Endothelial cell of umbilical vein (primary cell): ENCODE measurements around the gene MAP7D2. TPM values are rescaled to one million over a fixed set of nuclear protein-coding genes. Genes with fewer than 3 reads are reported as not detected.

Source experiments
- BruUV-seq: library from RNA; stranded (reverse); fragments of 400-500 nt; replicated peaks from 2 replicates; lab custom pipeline; 2021; lab: Mats Ljungman, UMichigan
- CTCF ChIA-PET: fragments of 300-600, 350-600 bp; sonication (Branson Sonifier 250); formaldehyde crosslinking; loops from one replicate; lab custom pipeline; 2021; ENCODE audit warnings: antibody characterized with exemption, inconsistent platforms; lab: Charles Lee
- POLR2A ChIA-PET: fragments of 300-600, 350-600 bp; sonication (Branson Sonifier 250); formaldehyde crosslinking; loops from one replicate; lab custom pipeline; 2021; ENCODE audit warnings: antibody characterized with exemption, inconsistent platforms; lab: Charles Lee
- DNase-seq: peaks from one replicate; pipeline ENCODE4 v3.0.0-alpha.2; 2011; ENCODE audit warnings: low read depth, low spot score
- FAIRE-seq: peaks from 2 replicates; lab custom pipeline; 2011; peaks lifted over from hg19 to GRCh38; lab: Jason Lieb, UNC
- H2AFZ ChIP-seq: 2 replicates; pipeline ENCODE4 v1.6.0; 2012; ENCODE audit warnings: low read depth, low read length, control low read depth, inconsistent platforms
- H3K27ac ChIP-seq: 2 replicates; pipeline ENCODE4 v1.5.1; 2011; ENCODE audit warnings: low read depth, mild to moderate bottlenecking, control low read depth, low read length, moderate library complexity; ENCODE audit not compliant: insufficient read depth
- H3K27me3 ChIP-seq, 2 experiments: 2 replicates each; pipeline versions ENCODE4 v1.6.0 to v1.6.1; 2011; ENCODE audit warnings: low read length in 2 of 2, mixed read lengths in 1 of 2; ENCODE audit not compliant: control insufficient read depth in 2 of 2, insufficient read depth in 2 of 2
- H3K36me3 ChIP-seq, 2 experiments: 2 replicates in 1 of 2; 3 replicates in 1 of 2; pipeline ENCODE4 v1.5.1; 2011; ENCODE audit warnings: low read length in 2 of 2, mild to moderate bottlenecking in 1 of 2, moderate library complexity in 1 of 2; ENCODE audit not compliant: control insufficient read depth in 2 of 2, insufficient read depth in 2 of 2; ENCODE audit errors: extremely low read depth in 1 of 2
- H3K4me1 ChIP-seq: 3 replicates; pipeline ENCODE4 v1.5.1; 2011; ENCODE audit warnings: mild to moderate bottlenecking, low read length; ENCODE audit not compliant: control insufficient read depth, insufficient read depth; ENCODE audit errors: extremely low read depth
- H3K4me2 ChIP-seq: 2 replicates; pipeline ENCODE4 v1.6.1; 2011; ENCODE audit warnings: low read length, control low read depth, mixed read lengths; ENCODE audit not compliant: insufficient read depth
- H3K4me3 ChIP-seq, 3 experiments: fragments of 200-600 bp in 1 of 3; sonication (generic), shearing (Covaris generic) in 1 of 3; replicated peaks in 1 of 3; 2 replicates each; pipeline ENCODE4 v1.5.1; 2011 to 2016; ENCODE audit warnings: control low read depth in 3 of 3, low read length in 3 of 3, mild to moderate bottlenecking in 2 of 3, inconsistent platforms in 1 of 3, low read depth in 1 of 3, moderate library complexity in 1 of 3; ENCODE audit not compliant: insufficient read depth in 1 of 3
- H3K79me2 ChIP-seq: 2 replicates; pipeline ENCODE4 v1.6.0; 2012; ENCODE audit warnings: low read length, inconsistent platforms; ENCODE audit not compliant: control insufficient read depth, insufficient read depth
- H3K9ac ChIP-seq: replicated peaks from 2 replicates; pipeline ENCODE3; 2011; ENCODE audit warnings: low read length, control low read depth; ENCODE audit not compliant: insufficient read depth; ENCODE audit errors: extremely low read depth
- H3K9me1 ChIP-seq: replicated peaks from 3 replicates; pipeline ENCODE4 v1.6.0; 2011; ENCODE audit warnings: mild to moderate bottlenecking, low read length; ENCODE audit not compliant: control insufficient read depth, insufficient read depth; ENCODE audit errors: extremely low read depth
- H3K9me3 ChIP-seq: replicated peaks from 2 replicates; pipeline ENCODE4 v1.5.1; 2012; ENCODE audit warnings: low read length, inconsistent platforms; ENCODE audit not compliant: control insufficient read depth, insufficient read depth
- H4K20me1 ChIP-seq: replicated peaks from 2 replicates; pipeline ENCODE3; 2011; ENCODE audit warnings: mild to moderate bottlenecking, low read length; ENCODE audit not compliant: control insufficient read depth, insufficient read depth; ENCODE audit errors: extremely low read depth
- CTCF ChIP-seq, 2 donors: IDR thresholded peaks; 1 replicate in 1 of 2; 2 replicates in 1 of 2; pipeline ENCODE4 v1.5.1; 2011; ENCODE audit warnings: low read length in 2 of 2, mild to moderate bottlenecking in 2 of 2, moderate library complexity in 2 of 2, control low read depth in 1 of 2, inconsistent platforms in 1 of 2, low read depth in 1 of 2; ENCODE audit not compliant: insufficient read depth in 1 of 2; ENCODE audit errors: extremely low read depth in 1 of 2
- EZH2 ChIP-seq: IDR thresholded peaks from 2 replicates; pipeline ENCODE4 v1.6.1; 2012; ENCODE audit warnings: borderline replicate concordance, low read depth, mild to moderate bottlenecking, moderate library complexity, low read length, inconsistent platforms; ENCODE audit not compliant: severe bottlenecking
- FOS ChIP-seq: IDR thresholded peaks from 2 replicates; pipeline ENCODE4 v1.6.1; 2011; ENCODE audit warnings: mild to moderate bottlenecking, low read length, moderate library complexity, borderline replicate concordance; ENCODE audit not compliant: insufficient read depth
- GATA2 ChIP-seq: IDR thresholded peaks from 2 replicates; pipeline ENCODE4 v1.7.0; 2011; ENCODE audit warnings: low read depth, mild to moderate bottlenecking, moderate library complexity, mixed read lengths, low read length; ENCODE audit not compliant: insufficient read length, insufficient read depth
- JUN ChIP-seq: IDR thresholded peaks from 2 replicates; pipeline ENCODE4 v1.6.1; 2011; ENCODE audit warnings: borderline replicate concordance, low read depth; ENCODE audit not compliant: insufficient read length, insufficient read depth
- MYC ChIP-seq: IDR thresholded peaks from one replicate; pipeline ENCODE4 v1.6.1; 2011; ENCODE audit warnings: mild to moderate bottlenecking, low read depth, low read length
- POLR2A ChIP-seq: IDR thresholded peaks from 2 replicates; pipeline ENCODE4 v1.6.1; 2012; ENCODE audit warnings: low read depth, mild to moderate bottlenecking, control low read depth, low read length
- POLR2AphosphoS5 ChIP-seq: IDR thresholded peaks from 2 replicates; pipeline ENCODE4 v1.6.1; 2012; ENCODE audit warnings: low read depth, mild to moderate bottlenecking, control low read depth, low read length, moderate library complexity; ENCODE audit not compliant: insufficient read depth
- dilution Hi-C: fragments of 300-500 bp; cut with MboI; formaldehyde crosslinking; loops from one replicate; pipeline ENCODE4 v1.15.0; 2019; ENCODE audit warnings: low sequenced_read_pairs; ENCODE audit not compliant: extremely low pct_ligation_motif_present
- intact Hi-C: fragments of 100-400 bp; cut with micrococcal nuclease; formaldehyde crosslinking; loops from one replicate; pipeline ENCODE4 v1.10.0; 2022
- polyA plus RNA-seq, 4 experiments: library from polyadenylated mRNA; depleted of rRNA in 3 of 4; stranded (reverse) in 3 of 4; unstranded in 1 of 4; fragments of >200 nt; gene quantifications; 2 replicates each; pipeline versions ENCODE4 v1.2.1 to v1.2.3, GENCODE V29; 2011 to 2012; ENCODE audit warnings: missing spikeins in 1 of 4
- total RNA-seq: library from RNA; stranded (reverse); gene quantifications from 2 replicates; pipeline ENCODE4 v1.2.3, GENCODE V29; 2021

MAP7D2 gene
- total and polyA plus RNA-seq, 2 donors (not counting 3 experiments of a cell fraction or from before 2014, with no cell fraction given) = 0.08 to 0.15 TPM

DNA sequence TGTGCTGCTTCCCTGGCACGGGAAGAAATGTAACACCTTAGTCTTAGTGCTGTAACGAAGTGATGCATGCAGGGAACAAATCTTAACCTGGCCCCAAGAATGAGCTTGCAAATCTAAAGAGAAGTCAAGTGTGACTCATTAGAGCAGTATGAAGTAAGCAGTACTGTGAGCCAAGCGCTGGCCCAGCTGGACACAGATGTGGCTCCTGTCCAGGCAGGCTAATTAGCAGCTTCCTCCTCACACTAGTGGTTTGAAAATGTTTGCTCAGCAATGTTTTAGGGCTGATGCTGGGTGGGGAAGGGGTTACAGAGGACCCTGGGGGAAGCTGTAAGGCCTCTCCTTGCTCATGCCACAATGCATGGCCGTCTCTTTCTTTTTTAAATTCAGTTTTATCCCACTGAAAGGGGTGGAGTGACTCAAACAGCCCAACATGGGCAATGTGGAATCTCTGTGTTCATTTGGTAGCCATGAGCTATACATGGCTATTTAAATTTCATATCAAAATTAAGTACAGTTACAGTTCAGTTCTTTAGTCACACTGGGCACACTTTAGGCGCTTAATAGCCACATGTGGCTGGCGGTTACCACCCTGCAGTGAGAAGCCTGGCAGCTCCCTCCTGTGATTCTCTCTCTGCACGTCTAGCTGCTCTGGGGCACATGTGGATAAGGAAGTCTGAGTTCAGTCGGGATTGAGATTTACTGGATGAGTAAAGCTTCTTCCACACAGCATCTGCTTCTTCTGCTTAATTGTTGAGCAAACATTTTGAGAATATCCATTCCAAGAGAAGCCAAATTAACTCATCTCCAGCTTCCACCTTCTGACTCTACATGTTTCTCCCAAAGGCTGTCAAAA, 48.8 kb downstream of the MAP7D2 start:
- FAIRE-seq = peak; percentile 93

More for the DNA sequence above, 48.8 kb downstream of the MAP7D2 start:
- TF ChIP-seq MYC (no peak), POLR2A (no peak), JUN (no peak), FOS (peak; percentile 67), EZH2 (no peak), CTCF (IDR thresholded peaks at IDR 0.05; ENCODE audit: extremely low read depth in 1 of 2, insufficient read depth in 1 of 2, low read depth in 1 of 2, low read length in 2 of 2) (no peak), GATA2 (no peak), POLR2AphosphoS5 (no peak)
- H3K4me3 ChIP-seq = no peak overlapping the region
- no TSS peak for BruUV-seq
- no peaks in the 10 kb centered on the region for H3K36me3 ChIP-seq
- H2AFZ ChIP-seq = no peak overlapping the region
- no peaks in the 10 kb centered on the region for H4K20me1 ChIP-seq
- peaks cover 4% of the 10 kb centered on the region for H3K4me1 ChIP-seq
- H3K27ac ChIP-seq = no peak overlapping the region
- H3K9me3 ChIP-seq = no peaks in the 10 kb centered on the region
- H3K9me1 ChIP-seq = no peaks in the 10 kb centered on the region
- H3K79me2 ChIP-seq = no peaks in the 10 kb centered on the region
- dilution Hi-C loops = no loop called here
- peak; percentile 80 for DNase-seq
- CTCF ChIA-PET = interaction anchor here (0.6 to 2.8 kb wide), 12 partner anchors 10 to 699 kb away, joined by 3 to 61 read pairs (median 5); no protein-coding TSS in a partner anchor
- POLR2A ChIA-PET = interaction anchor here (0.6 kb wide), 1 partner anchor 150 kb away, joined by 4 read pairs; no protein-coding TSS in a partner anchor
- no peak overlapping the region for H3K9ac ChIP-seq
- H3K27me3 ChIP-seq = no peaks in the 10 kb centered on the region
- no peak overlapping the region for H3K4me2 ChIP-seq
- intact Hi-C loops = loop anchor here (1.0 to 10.0 kb wide), 4 partner anchors 77 to 695 kb away; partner anchors contain the start of gene BCLAF3
